Measurements from ENCODE around the gene OBP2A.

Gene OBP2A

GRCh38 chr9:135509458-135509857 lies 36.5 kb upstream of the OBP2A start:
- no peak for TF ChIP-seq TAF1 (IDR thresholded peaks at IDR 0.05; ENCODE audit: borderline replicate concordance, insufficient read depth, low read length)
- no peak for TF ChIP-seq SIN3A (IDR thresholded peaks at IDR 0.05; ENCODE audit: borderline replicate concordance, insufficient read depth, low read length)
- no peak for TF ChIP-seq FOXP2 (optimal IDR thresholded peaks at IDR 0.05; ENCODE audit: borderline replicate concordance, extremely low read depth, extremely low read length, insufficient read depth)
- no peak for TF ChIP-seq REST (IDR thresholded peaks at IDR 0.05; ENCODE audit: insufficient read depth in 1 of 2, low read depth in 2 of 2, low read length in 2 of 2)

- TF ChIP-seq REST (IDR thresholded peaks at IDR 0.05; ENCODE audit: insufficient read depth in 1 of 2, low read depth in 2 of 2, low read length in 2 of 2) (no peak), TAF1 (IDR thresholded peaks at IDR 0.05; ENCODE audit: borderline replicate concordance, insufficient read depth, low read length) (no peak), POLR2AphosphoS5 (IDR thresholded peaks at IDR 0.05; ENCODE audit: low read depth, low read length) (no peak), FOXP2 (optimal IDR thresholded peaks at IDR 0.05; ENCODE audit: borderline replicate concordance, extremely low read depth, extremely low read length, insufficient read depth) (no peak), SIN3A (IDR thresholded peaks at IDR 0.05; ENCODE audit: borderline replicate concordance, insufficient read depth, low read length) (no peak)
These were observed 33.7 kb upstream of the OBP2A start for GRCh38 chr9:135512241-135512603.

- no peak for TF ChIP-seq POLR2AphosphoS5 (IDR thresholded peaks at IDR 0.05; ENCODE audit: low read depth, low read length)
- no peak for TF ChIP-seq FOXP2 (optimal IDR thresholded peaks at IDR 0.05; ENCODE audit: borderline replicate concordance, extremely low read depth, extremely low read length, insufficient read depth)
- no peak for TF ChIP-seq SIN3A (IDR thresholded peaks at IDR 0.05; ENCODE audit: borderline replicate concordance, insufficient read depth, low read length)
- no peak for TF ChIP-seq TAF1 (IDR thresholded peaks at IDR 0.05; ENCODE audit: borderline replicate concordance, insufficient read depth, low read length)
- no peak for TF ChIP-seq REST (IDR thresholded peaks at IDR 0.05; ENCODE audit: insufficient read depth in 1 of 2, low read depth in 2 of 2, low read length in 2 of 2)
These were observed 33.0 kb upstream of the OBP2A start for GRCh38 chr9:135512904-135513303.

GRCh38 chr9:135513351-135513846 lies 32.5 kb upstream of the OBP2A start:
- TF ChIP-seq FOXP2 (optimal IDR thresholded peaks at IDR 0.05; ENCODE audit: borderline replicate concordance, extremely low read depth, extremely low read length, insufficient read depth): no peak
- no peak for TF ChIP-seq POLR2AphosphoS5 (IDR thresholded peaks at IDR 0.05; ENCODE audit: low read depth, low read length)
- TF ChIP-seq REST (IDR thresholded peaks at IDR 0.05; ENCODE audit: insufficient read depth in 1 of 2, low read depth in 2 of 2, low read length in 2 of 2): no peak
- no peak for TF ChIP-seq SIN3A (IDR thresholded peaks at IDR 0.05; ENCODE audit: borderline replicate concordance, insufficient read depth, low read length)
- TF ChIP-seq TAF1 (IDR thresholded peaks at IDR 0.05; ENCODE audit: borderline replicate concordance, insufficient read depth, low read length): no peak

Data from PFSK-1 (cell line).